ENCODE results near the gene NLRP9. TPM values are rescaled to one million over a fixed set of nuclear protein-coding genes. Genes with fewer than 3 reads are reported as not detected.

Gene NLRP9
- total and polyA plus RNA-seq, 3 donors from 2014 or later = 0.11 to 0.68 (median 0.39) TPM

GRCh38 chr19:55695511-55696290 is 42.5 kb downstream of the NLRP9 start:
- intact Hi-C loops (cut with DNase I; ENCODE audit: low total_unique reads) = no loop called here
- TF ChIP-seq POLR2A (IDR thresholded peaks at IDR 0.05) (no peak), CTCF (IDR thresholded peaks at IDR 0.05) (no peak)
- Histone ChIP-seq H3K27ac (no peak overlapping the region), H3K27me3 (no peaks in the 10 kb centered on the region), H3K4me3 (no peak overlapping the region), H3K36me3 (ENCODE audit: low read depth, missing control alignments) (no peaks in the 10 kb centered on the region), H3K4me1 (peaks cover 4% of the 10 kb centered on the region), H3K9me3 (no peaks in the 10 kb centered on the region)
- WGBS, 2 donors = 88 to 90% methylated on average over 15 to 23 of the region's 23 CpGs
- DNase-seq = no peak

- Histone ChIP-seq H3K36me3 (ENCODE audit: low read depth, missing control alignments) (no peaks in the 10 kb centered on the region), H3K27me3 (no peaks in the 10 kb centered on the region), H3K4me1 (peaks cover 4% of the 10 kb centered on the region), H3K9me3 (no peaks in the 10 kb centered on the region), H3K4me3 (no peak overlapping the region), H3K27ac (no peak overlapping the region)
- no peak for DNase-seq
- WGBS, 2 donors = 89 to 93% methylated on average over 20 to 36 of the region's 37 CpGs
- TF ChIP-seq CTCF (IDR thresholded peaks at IDR 0.05) (no peak), POLR2A (IDR thresholded peaks at IDR 0.05) (no peak)
- intact Hi-C loops (cut with DNase I; ENCODE audit: low total_unique reads) = no loop called here
Measured at GRCh38 chr19:55694656-55695491, 43.3 kb downstream of the NLRP9 start.

GRCh38 chr19:55694241-55694655 is 44.0 kb downstream of the NLRP9 start:
- H3K36me3 ChIP-seq (ENCODE audit: low read depth, missing control alignments) = no peaks in the 10 kb centered on the region

GRCh38 chr19:55693336-55693974 is 44.7 kb downstream of the NLRP9 start:
- WGBS, 2 donors = 86 to 89% methylated on average over 19 to 20 of the region's 20 CpGs
- Histone ChIP-seq H3K4me3 (no peak overlapping the region), H3K27ac (no peak overlapping the region), H3K4me1 (peaks cover 11% of the 10 kb centered on the region), H3K9me3 (no peaks in the 10 kb centered on the region), H3K27me3 (no peaks in the 10 kb centered on the region), H3K36me3 (ENCODE audit: low read depth, missing control alignments) (no peaks in the 10 kb centered on the region)
- DNase-seq = no peak
- intact Hi-C loops (cut with DNase I; ENCODE audit: low total_unique reads) = no loop called here
- no peak for TF ChIP-seq CTCF (IDR thresholded peaks at IDR 0.05)
- TF ChIP-seq POLR2A (IDR thresholded peaks at IDR 0.05) = no peak

More at GRCh38 chr19:55694241-55694655, 44.0 kb downstream of the NLRP9 start:
- intact Hi-C loops (cut with DNase I; ENCODE audit: low total_unique reads) = no loop called here
- no peak overlapping the region for H3K27ac ChIP-seq
- no peak overlapping the region for H3K4me3 ChIP-seq
- TF ChIP-seq POLR2A (IDR thresholded peaks at IDR 0.05) (no peak), CTCF (IDR thresholded peaks at IDR 0.05) (no peak)
- peaks cover 4% of the 10 kb centered on the region for H3K4me1 ChIP-seq
- no peaks in the 10 kb centered on the region for H3K9me3 ChIP-seq
- WGBS, 2 donors = 79 to 82% methylated on average over 12 to 15 of the region's 15 CpGs
- no peak for DNase-seq
- no peaks in the 10 kb centered on the region for H3K27me3 ChIP-seq

All from testis (tissue), 3 donors.